Mucosa of rectum (tissue), 2 donors: ENCODE data around the gene MRTFA.

Experiments used
- H3K27ac ChIP-seq, 2 donors: one replicate each; pipeline ENCODE4 v1.7.0; 2013; ENCODE audit warnings: inconsistent platforms in 2 of 2, low read depth in 2 of 2, low read length in 2 of 2
- H3K27me3 ChIP-seq, 2 donors: one replicate each; pipeline ENCODE4 v1.7.0; 2013; ENCODE audit warnings: low read length in 2 of 2; ENCODE audit not compliant: control insufficient read depth in 2 of 2, insufficient read depth in 2 of 2
- H3K36me3 ChIP-seq, 2 donors: one replicate each; pipeline ENCODE4 v1.7.0; 2013; ENCODE audit warnings: low read length in 2 of 2; ENCODE audit not compliant: control insufficient read depth in 2 of 2, insufficient read depth in 2 of 2
- H3K4me1 ChIP-seq, 2 donors: one replicate each; pipeline ENCODE4 v1.7.0; 2013; ENCODE audit warnings: low read length in 2 of 2, mild to moderate bottlenecking in 1 of 2; ENCODE audit not compliant: control insufficient read depth in 2 of 2, insufficient read depth in 2 of 2
- H3K4me3 ChIP-seq, 2 donors: one replicate each; pipeline ENCODE4 v1.7.0; 2013; ENCODE audit warnings: low read length in 2 of 2
- H3K9ac ChIP-seq, 2 donors: one replicate each; pipeline ENCODE4 v1.7.0; 2013; ENCODE audit warnings: low read length in 2 of 2, low read depth in 1 of 2, mild to moderate bottlenecking in 1 of 2
- H3K9me3 ChIP-seq, 2 donors: one replicate each; pipeline ENCODE4 v1.7.0; 2013; ENCODE audit warnings: low read length in 2 of 2; ENCODE audit not compliant: control insufficient read depth in 2 of 2
- donor health status: healthy.
- donor health status: Normal muscosa, but diverticular disease.

Gene MRTFA

GRCh38 chr22:40485813-40486667, 150.5 kb downstream of the MRTFA start:
- H3K27ac ChIP-seq: no peak overlapping the region
- H3K9ac ChIP-seq: no peak overlapping the region
- no peaks in the 10 kb centered on the region for H3K27me3 ChIP-seq
- peaks cover 0 to under 1% of the 10 kb centered on the region in 2 donors for H3K4me1 ChIP-seq
- H3K36me3 ChIP-seq: no peaks in the 10 kb centered on the region
- no peaks in the 10 kb centered on the region for H3K9me3 ChIP-seq
- H3K4me3 ChIP-seq: no peak overlapping the region

GRCh38 chr22:40484906-40485669, 151.4 kb downstream of the MRTFA start:
- Histone ChIP-seq H3K4me3 (no peak overlapping the region), H3K27ac (no peak overlapping the region), H3K9me3 (no peaks in the 10 kb centered on the region), H3K9ac (no peak overlapping the region), H3K36me3 (no peaks in the 10 kb centered on the region), H3K4me1 (peaks cover 0 to 3% of the 10 kb centered on the region in 2 donors), H3K27me3 (no peaks in the 10 kb centered on the region)

- Histone ChIP-seq H3K27me3 (no peaks in the 10 kb centered on the region), H3K9ac (no peak overlapping the region), H3K36me3 (no peaks in the 10 kb centered on the region), H3K4me3 (no peak overlapping the region), H3K4me1 (peaks cover 0 to 3% of the 10 kb centered on the region in 2 donors), H3K9me3 (no peaks in the 10 kb centered on the region), H3K27ac (no peak overlapping the region)
Observed at GRCh38 chr22:40482886-40483285, 153.6 kb downstream of the MRTFA start.

- no peaks in the 10 kb centered on the region for H3K9me3 ChIP-seq
- H3K9ac ChIP-seq: no peak overlapping the region
- H3K27ac ChIP-seq: no peak overlapping the region
- no peaks in the 10 kb centered on the region for H3K36me3 ChIP-seq
- no peak overlapping the region for H3K4me3 ChIP-seq
- H3K4me1 ChIP-seq: peaks cover 0 to 3% of the 10 kb centered on the region in 2 donors
- H3K27me3 ChIP-seq: no peaks in the 10 kb centered on the region
Observed at GRCh38 chr22:40482391-40482790, 154.1 kb downstream of the MRTFA start.

GRCh38 chr22:40480996-40481395, 155.5 kb downstream of the MRTFA start:
- no peak overlapping the region for H3K27ac ChIP-seq
- no peak overlapping the region for H3K4me3 ChIP-seq
- H3K9me3 ChIP-seq: no peaks in the 10 kb centered on the region
- peaks cover 0 to 3% of the 10 kb centered on the region in 2 donors for H3K4me1 ChIP-seq
- H3K9ac ChIP-seq: no peak overlapping the region
- no peaks in the 10 kb centered on the region for H3K36me3 ChIP-seq
- H3K27me3 ChIP-seq: no peaks in the 10 kb centered on the region

GRCh38 chr22:40479887-40480538, 156.5 kb downstream of the MRTFA start:
- Histone ChIP-seq H3K4me1 (peaks cover 0 to 3% of the 10 kb centered on the region in 2 donors), H3K27ac (no peak overlapping the region)

GRCh38 chr22:40479126-40479800, 157.3 kb downstream of the MRTFA start:
- H3K4me3 ChIP-seq: no peak overlapping the region
- H3K9ac ChIP-seq: no peak overlapping the region
- no peaks in the 10 kb centered on the region for H3K9me3 ChIP-seq
- no peaks in the 10 kb centered on the region for H3K27me3 ChIP-seq
- peaks cover 0 to 3% of the 10 kb centered on the region in 2 donors for H3K4me1 ChIP-seq
- no peaks in the 10 kb centered on the region for H3K36me3 ChIP-seq
- H3K27ac ChIP-seq: no peak overlapping the region

More at GRCh38 chr22:40479887-40480538, 156.5 kb downstream of the MRTFA start:
- Histone ChIP-seq H3K4me3 (no peak overlapping the region), H3K27me3 (no peaks in the 10 kb centered on the region), H3K9me3 (no peaks in the 10 kb centered on the region), H3K9ac (no peak overlapping the region), H3K36me3 (no peaks in the 10 kb centered on the region)

GRCh38 chr22:40478338-40479125, 158.0 kb downstream of the MRTFA start:
- Histone ChIP-seq H3K9ac (no peak overlapping the region), H3K27ac (no peak overlapping the region), H3K4me1 (peaks cover 0 to 3% of the 10 kb centered on the region in 2 donors), H3K36me3 (no peaks in the 10 kb centered on the region), H3K4me3 (no peak overlapping the region), H3K9me3 (no peaks in the 10 kb centered on the region), H3K27me3 (no peaks in the 10 kb centered on the region)

- Histone ChIP-seq H3K36me3 (no peaks in the 10 kb centered on the region), H3K27ac (no peak overlapping the region), H3K4me1 (peaks cover 0 to 3% of the 10 kb centered on the region in 2 donors), H3K4me3 (no peak overlapping the region), H3K9me3 (no peaks in the 10 kb centered on the region), H3K9ac (no peak overlapping the region), H3K27me3 (no peaks in the 10 kb centered on the region)
Observed at GRCh38 chr22:40477683-40478337, 158.7 kb downstream of the MRTFA start.
